ENCODE measurements around the gene MYO3B.

DNA sequence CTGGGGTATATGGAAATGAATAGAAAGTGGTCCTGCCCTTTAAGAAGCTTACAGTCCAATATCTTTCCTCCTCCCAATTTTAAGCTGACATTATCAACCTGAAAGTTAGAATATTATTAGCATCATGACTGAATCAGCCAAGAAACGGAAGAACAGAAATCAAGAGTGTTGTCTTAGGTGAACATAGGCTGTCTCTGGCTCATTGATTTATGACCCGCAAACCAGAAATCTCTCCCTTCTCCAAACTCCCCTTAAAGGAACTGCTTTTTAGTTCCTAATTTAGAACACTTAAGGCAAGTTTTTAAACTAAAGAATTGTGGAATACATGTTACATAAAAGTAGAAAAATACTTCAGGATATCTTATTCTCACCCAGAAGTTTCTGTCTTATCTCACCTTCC is 62.7 kb downstream of the MYO3B start:
- TF ChIP-seq POLR2AphosphoS5 (IDR thresholded peaks at IDR 0.05; ENCODE audit: low read depth, low read length) (no peak), TAF1 (IDR thresholded peaks at IDR 0.05; ENCODE audit: borderline replicate concordance, insufficient read depth, low read length) (no peak), SIN3A (IDR thresholded peaks at IDR 0.05; ENCODE audit: borderline replicate concordance, insufficient read depth, low read length) (no peak), FOXP2 (optimal IDR thresholded peaks at IDR 0.05; ENCODE audit: borderline replicate concordance, extremely low read depth, extremely low read length, insufficient read depth) (no peak)
- TF ChIP-seq, protein P1, sequence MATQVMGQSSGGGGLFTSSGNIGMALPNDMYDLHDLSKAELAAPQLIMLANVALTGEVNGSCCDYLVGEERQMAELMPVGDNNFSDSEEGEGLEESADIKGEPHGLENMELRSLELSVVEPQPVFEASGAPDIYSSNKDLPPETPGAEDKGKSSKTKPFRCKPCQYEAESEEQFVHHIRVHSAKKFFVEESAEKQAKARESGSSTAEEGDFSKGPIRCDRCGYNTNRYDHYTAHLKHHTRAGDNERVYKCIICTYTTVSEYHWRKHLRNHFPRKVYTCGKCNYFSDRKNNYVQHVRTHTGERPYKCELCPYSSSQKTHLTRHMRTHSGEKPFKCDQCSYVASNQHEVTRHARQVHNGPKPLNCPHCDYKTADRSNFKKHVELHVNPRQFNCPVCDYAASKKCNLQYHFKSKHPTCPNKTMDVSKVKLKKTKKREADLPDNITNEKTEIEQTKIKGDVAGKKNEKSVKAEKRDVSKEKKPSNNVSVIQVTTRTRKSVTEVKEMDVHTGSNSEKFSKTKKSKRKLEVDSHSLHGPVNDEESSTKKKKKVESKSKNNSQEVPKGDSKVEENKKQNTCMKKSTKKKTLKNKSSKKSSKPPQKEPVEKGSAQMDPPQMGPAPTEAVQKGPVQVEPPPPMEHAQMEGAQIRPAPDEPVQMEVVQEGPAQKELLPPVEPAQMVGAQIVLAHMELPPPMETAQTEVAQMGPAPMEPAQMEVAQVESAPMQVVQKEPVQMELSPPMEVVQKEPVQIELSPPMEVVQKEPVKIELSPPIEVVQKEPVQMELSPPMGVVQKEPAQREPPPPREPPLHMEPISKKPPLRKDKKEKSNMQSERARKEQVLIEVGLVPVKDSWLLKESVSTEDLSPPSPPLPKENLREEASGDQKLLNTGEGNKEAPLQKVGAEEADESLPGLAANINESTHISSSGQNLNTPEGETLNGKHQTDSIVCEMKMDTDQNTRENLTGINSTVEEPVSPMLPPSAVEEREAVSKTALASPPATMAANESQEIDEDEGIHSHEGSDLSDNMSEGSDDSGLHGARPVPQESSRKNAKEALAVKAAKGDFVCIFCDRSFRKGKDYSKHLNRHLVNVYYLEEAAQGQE (IDR thresholded peaks at IDR 0.05; ENCODE audit: insufficient read depth in 1 of 2, low read depth in 2 of 2, low read length in 2 of 2), result no peak
